ENCODE measurements around the gene CTPS2. TPM values are rescaled to one million over a fixed set of nuclear protein-coding genes. Genes with fewer than 3 reads are reported as not detected.

Gene CTPS2
- total RNA-seq, 1 experiment from 2014 or later = 9.6 TPM

DNA sequence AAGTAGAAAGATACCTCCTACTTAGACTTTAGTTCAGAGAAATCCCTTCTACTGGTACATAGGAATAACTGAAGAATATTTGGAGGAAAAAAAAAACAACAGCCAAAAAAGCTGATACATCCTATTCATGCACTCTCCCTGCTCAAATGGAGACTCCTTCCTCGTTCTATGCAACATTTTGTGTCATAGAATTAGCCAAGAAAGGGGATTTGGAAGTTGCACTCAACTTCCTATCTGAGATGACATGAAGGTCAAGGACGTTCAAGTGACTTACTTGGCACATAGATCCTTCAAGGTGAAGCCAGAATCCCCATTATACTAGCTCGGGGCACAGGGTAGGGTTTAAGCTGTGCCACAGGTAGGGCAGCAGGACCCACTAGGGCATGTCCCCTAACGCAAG is 118.7 kb downstream of the CTPS2 start:
- no peak overlapping the region for H3K27ac ChIP-seq (ENCODE audit: low read depth, low read length)
- H3K36me3 ChIP-seq (ENCODE audit: control insufficient read depth in 1 of 2, insufficient read depth in 2 of 2, low read length in 2 of 2) = no peaks in the 10 kb centered on the region
- H3K9me2 ChIP-seq (ENCODE audit: insufficient read depth) = no peaks in the 10 kb centered on the region
- DNase-seq (ENCODE audit: low read depth, low spot score) = no peak
- H3K4me3 ChIP-seq (replicated peaks in 1 of 2; ENCODE audit: low read depth in 1 of 2, low read length in 2 of 2) = no peak overlapping the region
- ATAC-seq = no peak
- no peaks in the 10 kb centered on the region for H3K79me2 ChIP-seq (ENCODE audit: insufficient read depth, low read length)
- ChIA-PET RAD21 (ENCODE audit: low non-redundant PET in 1 of 2, low total read pairs in 2 of 2, uncharacterized antibody in 2 of 2, unreplicated experiment in 2 of 2) (no interaction called here), CTCF (no interaction called here), POLR2A (no interaction called here)
- TF ChIP-seq FOSL1 (IDR thresholded peaks at IDR 0.05; ENCODE audit: low read depth) (no peak), ELF1 (IDR thresholded peaks at IDR 0.05; ENCODE audit: borderline replicate concordance, low read depth) (no peak), POLR2AphosphoS5 (IDR thresholded peaks at IDR 0.05; ENCODE audit: low read depth, low read length) (no peak), CEBPB (IDR thresholded peaks at IDR 0.05; ENCODE audit: low read depth) (no peak), POLR2A (IDR thresholded peaks at IDR 0.05; ENCODE audit: borderline replicate concordance, extremely low read depth, insufficient read depth, insufficient read length) (no peak), YY1 (IDR thresholded peaks at IDR 0.05; ENCODE audit: extremely low read depth, insufficient replicate concordance, low read depth, low read length) (no peak), ZFX (IDR thresholded peaks at IDR 0.05) (no peak), CBX3 (IDR thresholded peaks at IDR 0.05; ENCODE audit: low read depth) (no peak), SIN3A (IDR thresholded peaks at IDR 0.05; ENCODE audit: low read depth) (no peak), SP1 (IDR thresholded peaks at IDR 0.05; ENCODE audit: low read depth) (no peak), EZH2 (IDR thresholded peaks at IDR 0.05) (no peak)
- TF ChIP-seq, protein P1, sequence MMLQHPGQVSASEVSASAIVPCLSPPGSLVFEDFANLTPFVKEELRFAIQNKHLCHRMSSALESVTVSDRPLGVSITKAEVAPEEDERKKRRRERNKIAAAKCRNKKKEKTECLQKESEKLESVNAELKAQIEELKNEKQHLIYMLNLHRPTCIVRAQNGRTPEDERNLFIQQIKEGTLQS (IDR thresholded peaks at IDR 0.05) = no peak
- TF ChIP-seq, protein P2, sequence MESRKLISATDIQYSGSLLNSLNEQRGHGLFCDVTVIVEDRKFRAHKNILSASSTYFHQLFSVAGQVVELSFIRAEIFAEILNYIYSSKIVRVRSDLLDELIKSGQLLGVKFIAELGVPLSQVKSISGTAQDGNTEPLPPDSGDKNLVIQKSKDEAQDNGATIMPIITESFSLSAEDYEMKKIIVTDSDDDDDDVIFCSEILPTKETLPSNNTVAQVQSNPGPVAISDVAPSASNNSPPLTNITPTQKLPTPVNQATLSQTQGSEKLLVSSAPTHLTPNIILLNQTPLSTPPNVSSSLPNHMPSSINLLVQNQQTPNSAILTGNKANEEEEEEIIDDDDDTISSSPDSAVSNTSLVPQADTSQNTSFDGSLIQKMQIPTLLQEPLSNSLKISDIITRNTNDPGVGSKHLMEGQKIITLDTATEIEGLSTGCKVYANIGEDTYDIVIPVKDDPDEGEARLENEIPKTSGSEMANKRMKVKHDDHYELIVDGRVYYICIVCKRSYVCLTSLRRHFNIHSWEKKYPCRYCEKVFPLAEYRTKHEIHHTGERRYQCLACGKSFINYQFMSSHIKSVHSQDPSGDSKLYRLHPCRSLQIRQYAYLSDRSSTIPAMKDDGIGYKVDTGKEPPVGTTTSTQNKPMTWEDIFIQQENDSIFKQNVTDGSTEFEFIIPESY (IDR thresholded peaks at IDR 0.05; ENCODE audit: extremely low read depth, insufficient replicate concordance, low read length) = no peak
- TF ChIP-seq, protein P3, sequence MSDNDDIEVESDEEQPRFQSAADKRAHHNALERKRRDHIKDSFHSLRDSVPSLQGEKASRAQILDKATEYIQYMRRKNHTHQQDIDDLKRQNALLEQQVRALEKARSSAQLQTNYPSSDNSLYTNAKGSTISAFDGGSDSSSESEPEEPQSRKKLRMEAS (IDR thresholded peaks at IDR 0.05) = no peak
- TF ChIP-seq, protein P4, sequence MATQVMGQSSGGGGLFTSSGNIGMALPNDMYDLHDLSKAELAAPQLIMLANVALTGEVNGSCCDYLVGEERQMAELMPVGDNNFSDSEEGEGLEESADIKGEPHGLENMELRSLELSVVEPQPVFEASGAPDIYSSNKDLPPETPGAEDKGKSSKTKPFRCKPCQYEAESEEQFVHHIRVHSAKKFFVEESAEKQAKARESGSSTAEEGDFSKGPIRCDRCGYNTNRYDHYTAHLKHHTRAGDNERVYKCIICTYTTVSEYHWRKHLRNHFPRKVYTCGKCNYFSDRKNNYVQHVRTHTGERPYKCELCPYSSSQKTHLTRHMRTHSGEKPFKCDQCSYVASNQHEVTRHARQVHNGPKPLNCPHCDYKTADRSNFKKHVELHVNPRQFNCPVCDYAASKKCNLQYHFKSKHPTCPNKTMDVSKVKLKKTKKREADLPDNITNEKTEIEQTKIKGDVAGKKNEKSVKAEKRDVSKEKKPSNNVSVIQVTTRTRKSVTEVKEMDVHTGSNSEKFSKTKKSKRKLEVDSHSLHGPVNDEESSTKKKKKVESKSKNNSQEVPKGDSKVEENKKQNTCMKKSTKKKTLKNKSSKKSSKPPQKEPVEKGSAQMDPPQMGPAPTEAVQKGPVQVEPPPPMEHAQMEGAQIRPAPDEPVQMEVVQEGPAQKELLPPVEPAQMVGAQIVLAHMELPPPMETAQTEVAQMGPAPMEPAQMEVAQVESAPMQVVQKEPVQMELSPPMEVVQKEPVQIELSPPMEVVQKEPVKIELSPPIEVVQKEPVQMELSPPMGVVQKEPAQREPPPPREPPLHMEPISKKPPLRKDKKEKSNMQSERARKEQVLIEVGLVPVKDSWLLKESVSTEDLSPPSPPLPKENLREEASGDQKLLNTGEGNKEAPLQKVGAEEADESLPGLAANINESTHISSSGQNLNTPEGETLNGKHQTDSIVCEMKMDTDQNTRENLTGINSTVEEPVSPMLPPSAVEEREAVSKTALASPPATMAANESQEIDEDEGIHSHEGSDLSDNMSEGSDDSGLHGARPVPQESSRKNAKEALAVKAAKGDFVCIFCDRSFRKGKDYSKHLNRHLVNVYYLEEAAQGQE (IDR thresholded peaks at IDR 0.05; ENCODE audit: low read depth) = no peak
- no peak overlapping the region for H3K9ac ChIP-seq (ENCODE audit: low read length)
- no peak overlapping the region for H3K4me2 ChIP-seq (ENCODE audit: low read length)
- H4K20me1 ChIP-seq (ENCODE audit: insufficient read depth) = no peaks in the 10 kb centered on the region
- no peaks in the 10 kb centered on the region for H3K4me1 ChIP-seq (ENCODE audit: control insufficient read depth in 1 of 2, insufficient read depth in 2 of 2, low read length in 2 of 2)
- no peaks in the 10 kb centered on the region for H3K27me3 ChIP-seq (ENCODE audit: insufficient read depth, low read length)
- no TSS peak for BruUV-seq (replicated peaks)
- H3K9me3 ChIP-seq (ENCODE audit: control insufficient read depth in 1 of 2, insufficient read depth in 1 of 2, low read depth in 1 of 2, low read length in 2 of 2) = no peaks in the 10 kb centered on the region
- no peak overlapping the region for H2AFZ ChIP-seq (ENCODE audit: low read depth, low read length, poor library complexity, severe bottlenecking)
- intact Hi-C loops (cut with micrococcal nuclease) = no loop called here

Data from HCT116 (cell line).